Measurements from ENCODE around the gene GADD45G. TPM values are rescaled to one million over a fixed set of nuclear protein-coding genes. Genes with fewer than 3 reads are reported as not detected.

The GADD45G gene
- total and polyA plus RNA-seq, 10 of the 15 experiments (the other 5 are each of a cell fraction or from before 2014, with no cell fraction given), result 0.07 to 1.00 (median 0.29) TPM; not detected in 4

DNA sequence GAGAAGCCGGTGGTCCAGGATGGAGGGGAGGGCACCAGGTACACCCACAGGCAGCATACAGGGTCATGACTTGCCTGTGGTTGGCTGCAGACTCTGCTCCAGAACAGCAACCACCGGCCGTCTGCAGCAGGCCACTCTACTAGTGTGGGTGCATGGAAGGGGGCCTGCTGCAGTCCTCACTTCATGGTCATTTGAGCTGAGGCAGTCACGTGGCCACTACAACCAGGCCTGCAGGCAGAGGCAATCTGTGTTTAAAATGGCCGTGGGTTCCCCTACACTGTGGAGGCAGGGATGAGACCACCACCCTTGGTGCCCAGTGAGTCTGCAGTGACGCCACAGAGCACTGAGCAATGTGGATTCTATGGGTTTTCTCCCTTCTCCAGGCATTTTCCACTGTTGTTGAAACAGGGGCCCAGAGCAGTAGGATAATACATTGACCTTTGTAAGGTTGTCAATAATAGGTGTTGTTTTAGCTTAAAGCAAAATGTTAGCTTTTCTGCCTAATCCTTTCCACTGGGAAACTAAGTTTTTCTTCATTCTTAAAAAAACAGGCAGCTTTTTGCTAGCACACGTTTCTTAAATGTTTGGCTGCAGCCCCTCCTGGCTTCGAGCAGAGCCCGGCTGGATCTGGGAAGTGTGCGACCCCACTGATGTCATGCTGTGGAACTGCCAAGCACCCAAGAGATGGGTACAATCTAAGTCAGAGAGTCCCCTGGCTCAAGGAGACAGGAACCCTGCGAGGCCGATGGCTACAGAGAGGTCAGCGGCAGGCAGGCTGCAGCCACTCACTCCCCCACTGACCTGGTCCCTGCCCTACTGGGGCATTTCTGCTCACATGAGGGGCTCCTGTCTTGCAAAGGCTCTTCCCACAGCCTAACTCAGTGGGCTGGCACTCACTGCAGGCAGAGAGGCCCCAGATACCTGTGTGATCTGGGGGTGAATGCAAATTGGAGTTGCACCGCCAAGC, 21.2 kb downstream of the GADD45G start:
- Histone ChIP-seq H4K20me1 (ENCODE audit: control insufficient read depth, insufficient read depth) (no peaks in the 10 kb centered on the region), H3K79me2 (ENCODE audit: control insufficient read depth, insufficient read depth, low read length) (no peaks in the 10 kb centered on the region), H3K27ac (ENCODE audit: control insufficient read depth, insufficient read depth) (no peak overlapping the region), H3K9ac (ENCODE audit: control insufficient read depth, insufficient read depth, low read length) (no peak overlapping the region), H2AFZ (ENCODE audit: control insufficient read depth, low read depth, low read length) (no peak overlapping the region), H3K4me3 (no peak overlapping the region), H3K36me3 (ENCODE audit: control insufficient read depth in 2 of 2, insufficient read depth in 2 of 2, low read length in 1 of 2) (no peaks in the 10 kb centered on the region), H3K27me3 (replicated peaks in 1 of 2; ENCODE audit: control insufficient read depth in 2 of 2, insufficient read depth in 2 of 2, low read length in 1 of 2) (peaks cover 3 to 13% of the 10 kb centered on the region in 2 experiments), H3K4me1 (ENCODE audit: control insufficient read depth, insufficient read depth, low read length) (no peaks in the 10 kb centered on the region), H3K9me3 (replicated peaks; ENCODE audit: control insufficient read depth, insufficient read depth, low read length) (no peaks in the 10 kb centered on the region), H3K4me2 (ENCODE audit: control insufficient read depth, insufficient read depth) (no peak overlapping the region)
- TF ChIP-seq POLR2AphosphoS2 (IDR thresholded peaks at IDR 0.05; ENCODE audit: low read depth, low read length), result no peak
- no peak for TF ChIP-seq CBX5 (IDR thresholded peaks at IDR 0.05; ENCODE audit: low read depth)
- TF ChIP-seq NFXL1 (IDR thresholded peaks at IDR 0.05; ENCODE audit: borderline replicate concordance), result no peak
- TF ChIP-seq, protein P1, sequence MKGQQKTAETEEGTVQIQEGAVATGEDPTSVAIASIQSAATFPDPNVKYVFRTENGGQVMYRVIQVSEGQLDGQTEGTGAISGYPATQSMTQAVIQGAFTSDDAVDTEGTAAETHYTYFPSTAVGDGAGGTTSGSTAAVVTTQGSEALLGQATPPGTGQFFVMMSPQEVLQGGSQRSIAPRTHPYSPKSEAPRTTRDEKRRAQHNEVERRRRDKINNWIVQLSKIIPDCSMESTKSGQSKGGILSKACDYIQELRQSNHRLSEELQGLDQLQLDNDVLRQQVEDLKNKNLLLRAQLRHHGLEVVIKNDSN (IDR thresholded peaks at IDR 0.05; ENCODE audit: borderline replicate concordance, extremely low read length, insufficient read depth, low read depth, low read length), result peak; percentile 28
- no peak for TF ChIP-seq FOXM1 (IDR thresholded peaks at IDR 0.05; ENCODE audit: low read depth, low read length)
- no peak for ATAC-seq
- intact Hi-C loops (cut with micrococcal nuclease; ENCODE audit: unreplicated experiment) (no loop called here), in situ Hi-C loops (cut with MboI) (no loop called here)
- POLR2A ChIA-PET, result no interaction called here
- DNase-seq (ENCODE audit: low read depth, low spot score), result no peak
- FAIRE-seq, result no peak
- RAD21 ChIA-PET (ENCODE audit: unreplicated experiment), result no interaction called here
- CTCF ChIA-PET, result interaction anchor here (1.3 kb wide), 1 partner anchor 37 kb away, joined by 3 read pairs; no protein-coding TSS in a partner anchor
- SMC1A ChIA-PET (ENCODE audit: uncharacterized antibody, unreplicated experiment), result interaction anchor here (0.7 kb wide), 1 partner anchor 280 kb away, joined by 4 read pairs; no protein-coding TSS in a partner anchor
- no TSS peak for BruUV-seq (replicated peaks)
- WGBS (ENCODE audit: insufficient coverage, insufficient replicate concordance, low lambda C conversion rate, missing lambda C conversion rate), result 23% methylated on average over 14 of the region's 14 CpGs

All from GM12878 (cell line).